GM21529 (cell line): ENCODE measurements around the gene SLC41A3.
"Not testable (repeated sequence)": the region's sequence is repeated elsewhere in the genome, so short reads cannot be mapped to it uniquely, and the experiment has no call there.

Experiments
- ATAC-seq: cut with Tn5 transposase; IDR thresholded peaks from one replicate; pipeline ENCODE4 v1.9.1; 2021; ENCODE audit not compliant: unreplicated experiment

SLC41A3 gene

GRCh38 chr3:126056681-126057500, 27.0 kb downstream of the SLC41A3 start:
- no peak for ATAC-seq

- no peak for ATAC-seq
Measured at GRCh38 chr3:126056088-126056487, 27.8 kb downstream of the SLC41A3 start.

GRCh38 chr3:126054870-126055269, 29.1 kb downstream of the SLC41A3 start:
- ATAC-seq = no peak

GRCh38 chr3:126053949-126054569, 29.9 kb downstream of the SLC41A3 start:
- no peak for ATAC-seq

DNA sequence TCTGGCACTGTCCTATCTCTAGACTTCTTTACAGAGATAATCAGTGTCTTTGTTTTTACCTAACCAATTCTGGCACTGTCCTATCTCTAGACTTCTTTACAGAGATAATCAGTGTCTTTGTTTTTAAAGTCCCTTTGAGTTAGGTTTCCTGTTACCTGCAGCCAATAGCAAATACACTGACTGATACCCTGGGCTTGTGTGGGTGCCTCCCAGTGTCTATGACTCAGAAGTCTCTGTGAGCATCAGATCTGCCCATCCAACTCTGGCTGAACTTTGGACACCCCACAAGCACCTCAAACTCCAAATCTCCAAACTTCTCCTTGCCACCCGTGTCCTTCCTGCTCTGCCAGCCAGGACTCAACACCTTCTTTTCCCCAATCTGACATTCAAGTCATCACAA, 30.4 kb downstream of the SLC41A3 start:
- no peak for ATAC-seq

DNA sequence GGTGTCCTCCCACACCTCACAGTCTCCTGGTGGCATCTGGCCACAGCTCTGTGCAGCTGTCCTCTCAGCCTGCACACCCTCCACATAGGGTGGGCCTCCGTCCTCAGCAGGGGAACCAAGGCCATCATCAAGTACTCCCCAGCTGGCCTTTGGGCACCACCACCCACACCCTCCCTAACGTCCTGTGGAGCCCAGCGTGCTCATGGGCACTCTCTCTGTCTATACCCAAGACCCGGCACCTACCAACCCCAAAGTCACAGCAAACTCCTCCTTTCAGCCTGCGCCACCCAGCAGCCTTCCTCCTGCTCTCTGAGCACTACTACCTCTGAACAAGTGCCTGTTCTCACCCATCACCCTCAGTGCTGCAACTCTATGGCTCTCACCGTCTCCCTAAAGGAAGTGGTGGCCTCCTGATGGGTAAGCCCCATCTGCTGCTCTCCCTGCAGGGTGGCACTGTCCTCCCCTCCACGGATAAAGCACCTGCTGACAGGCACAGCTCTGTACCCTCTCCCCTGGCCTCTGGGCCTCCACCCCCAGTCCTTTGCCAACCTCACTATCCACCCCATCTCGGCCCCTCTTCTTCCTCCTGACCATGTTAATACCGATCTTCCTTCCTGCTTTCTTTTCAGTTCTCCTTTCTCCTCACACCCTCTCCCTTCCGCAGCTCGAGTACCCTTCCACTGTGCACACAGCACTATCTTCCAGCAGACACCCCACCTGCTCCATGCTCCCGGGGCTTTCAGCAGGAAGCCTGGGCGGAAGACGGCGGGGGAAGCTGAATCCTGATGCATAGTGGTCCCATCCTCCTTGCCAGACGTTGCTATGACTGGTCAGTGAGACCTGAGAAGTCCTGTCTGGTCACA, 31.5 kb downstream of the SLC41A3 start:
- ATAC-seq = no peak

DNA sequence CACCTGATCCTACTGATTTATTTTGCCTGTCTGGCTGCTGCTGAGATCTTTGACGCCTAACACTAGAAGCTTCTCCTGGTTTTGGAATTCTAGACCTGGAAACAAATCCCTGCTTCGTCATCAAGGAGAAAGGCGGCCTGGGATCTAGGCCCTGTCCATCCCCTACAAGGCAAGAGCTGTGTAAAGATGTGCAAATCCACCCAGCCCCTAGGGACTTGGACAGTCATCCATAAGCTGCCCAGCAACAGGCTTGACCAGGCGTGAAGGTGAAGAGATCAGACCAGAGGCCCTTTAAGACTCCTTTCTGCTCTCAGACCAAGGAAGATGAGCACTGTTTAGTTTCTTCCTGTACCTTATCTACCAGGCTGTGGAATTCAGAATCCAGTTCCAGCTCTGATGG, 32.2 kb downstream of the SLC41A3 start:
- no peak for ATAC-seq

DNA sequence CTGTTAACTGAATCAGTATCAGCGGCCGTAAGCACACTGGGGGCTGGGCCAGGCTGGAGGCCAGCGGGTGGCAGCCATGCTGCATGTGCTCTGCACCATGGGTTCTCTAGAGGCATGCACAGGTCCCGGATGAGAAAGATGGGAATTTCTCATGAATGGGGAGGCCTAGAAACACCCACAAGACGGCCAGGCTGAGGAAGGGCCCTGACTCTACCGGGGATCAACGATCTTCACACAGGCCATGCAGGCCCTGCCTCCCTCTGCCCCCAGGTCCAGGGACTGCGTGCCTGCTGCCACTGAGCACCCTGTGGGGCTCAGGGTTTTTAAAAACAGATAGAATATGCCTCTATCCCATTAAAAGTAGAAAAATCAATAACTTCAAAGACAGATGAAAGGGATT, 32.7 kb downstream of the SLC41A3 start:
- no peak for ATAC-seq

GRCh38 chr3:126050626-126051025, 33.3 kb downstream of the SLC41A3 start:
- no peak for ATAC-seq

GRCh38 chr3:126050050-126050392, 33.9 kb downstream of the SLC41A3 start:
- ATAC-seq = no peak

GRCh38 chr3:126049289-126050049, 34.5 kb downstream of the SLC41A3 start:
- ATAC-seq = no peak

DNA sequence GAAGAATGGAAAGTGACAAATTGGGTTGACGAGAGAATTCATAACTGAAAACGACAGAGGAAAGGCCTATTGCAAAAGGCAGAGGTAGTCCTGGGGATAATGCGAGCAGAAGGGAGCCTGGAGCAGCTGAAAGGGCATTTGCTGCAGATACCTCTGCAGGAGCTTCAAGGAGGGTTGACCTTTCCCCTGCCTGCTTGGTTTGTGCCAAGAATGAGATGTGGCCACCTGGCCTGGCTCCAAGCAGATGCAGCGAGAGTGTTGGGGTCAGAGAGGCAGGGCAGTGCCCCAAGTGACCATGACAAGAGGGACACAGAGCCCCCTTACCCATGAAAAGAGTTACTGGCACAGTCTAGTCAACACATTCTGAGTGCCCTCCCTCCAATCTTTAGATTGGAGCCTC, 43.5 kb downstream of the SLC41A3 start:
- no peak for ATAC-seq

DNA sequence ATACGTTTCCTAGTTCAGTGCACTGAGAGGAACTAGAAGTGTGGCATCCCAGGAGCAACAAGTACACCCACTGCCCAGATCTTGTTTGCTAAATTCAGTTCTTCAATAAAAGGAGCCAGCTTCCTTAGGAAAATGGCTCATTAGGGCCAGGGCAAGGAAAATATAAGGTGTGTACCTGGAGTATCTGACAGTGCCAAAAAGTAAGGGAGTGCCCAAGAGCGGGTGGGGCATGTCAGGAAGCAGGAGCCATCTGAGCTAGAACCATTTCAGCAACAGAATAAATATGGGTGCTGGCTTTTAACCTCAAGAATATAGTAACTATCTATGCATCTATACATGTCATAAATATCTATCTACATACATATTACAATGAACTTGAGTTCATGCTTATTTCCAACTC, 44.1 kb downstream of the SLC41A3 start:
- ATAC-seq = no peak

DNA sequence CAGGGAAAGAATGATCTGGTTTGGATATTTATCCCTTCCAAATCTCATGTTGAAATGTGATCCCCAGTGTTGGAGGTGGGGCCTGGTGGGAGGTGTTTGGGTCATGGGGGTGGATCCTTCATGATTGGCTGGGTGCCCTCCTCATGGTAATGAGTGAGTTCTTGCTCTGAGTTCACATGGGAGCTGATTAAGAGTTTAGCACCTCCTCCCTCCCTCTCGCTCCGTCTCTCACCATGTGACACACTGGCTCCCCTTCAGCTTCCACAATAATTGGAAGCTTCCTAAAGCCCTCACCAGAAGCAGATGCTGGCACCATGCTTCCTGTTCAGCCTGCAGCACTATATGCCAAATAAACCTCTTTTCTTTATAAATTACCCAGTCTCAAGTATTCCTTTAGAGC, 45.1 kb downstream of the SLC41A3 start:
- ATAC-seq = not testable (repeated sequence)

GRCh38 chr3:126036056-126036549, 47.8 kb downstream of the SLC41A3 start:
- ATAC-seq = no peak

- no peak for ATAC-seq
Measured at GRCh38 chr3:126035362-126036050, 48.4 kb downstream of the SLC41A3 start.

- ATAC-seq = no peak
Measured at GRCh38 chr3:126034481-126035361, 49.2 kb downstream of the SLC41A3 start.

GRCh38 chr3:126033765-126034164, 50.2 kb downstream of the SLC41A3 start:
- no peak for ATAC-seq

GRCh38 chr3:126033051-126033745, 50.7 kb downstream of the SLC41A3 start:
- no peak for ATAC-seq
